Measurements from ENCODE around the gene EPHA3. TPM values are rescaled to one million over a fixed set of nuclear protein-coding genes. Genes with fewer than 3 reads are reported as not detected.
A peak's percentile ranks its signal among the peaks of the same experiment; 100 is the strongest.
"Not testable (repeated sequence)": the region's sequence is repeated elsewhere in the genome, so short reads cannot be mapped to it uniquely, and the experiment has no call there.

Gene EPHA3
- total and polyA plus RNA-seq, 2 donors: 13.6 to 158 TPM

DNA sequence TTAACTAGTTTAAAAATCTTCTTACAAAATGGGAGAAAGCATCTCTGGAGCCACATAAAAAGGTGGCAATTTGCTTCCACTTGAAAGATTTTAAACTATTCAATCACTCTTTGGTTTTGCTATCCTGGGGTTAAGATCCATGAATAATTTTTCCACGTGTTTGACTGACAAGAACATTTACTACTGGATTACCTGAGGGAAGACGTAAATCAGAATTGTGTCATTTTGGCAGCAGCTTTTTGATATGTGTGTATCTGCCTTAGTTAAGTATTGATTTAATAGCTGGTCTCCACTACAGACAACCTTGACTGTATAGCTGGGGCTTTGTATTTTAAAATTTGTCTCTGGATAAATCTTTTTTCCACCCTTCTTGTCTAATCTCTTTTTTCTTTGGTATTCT lies 228.3 kb downstream of the EPHA3 start:
- Histone ChIP-seq H3K27ac (ENCODE audit: low read depth) (no peak overlapping the region), H3K4me1 (ENCODE audit: insufficient read depth) (no peaks in the 10 kb centered on the region), H3K36me3 (ENCODE audit: insufficient read depth) (no peaks in the 10 kb centered on the region), H3K4me3 (ENCODE audit: low read depth, low read length) (no peak overlapping the region)
- no peak for DNase-seq (ENCODE audit: extremely low spot score)
- 81% methylated on average over 2 of the region's 2 CpGs for WGBS

DNA sequence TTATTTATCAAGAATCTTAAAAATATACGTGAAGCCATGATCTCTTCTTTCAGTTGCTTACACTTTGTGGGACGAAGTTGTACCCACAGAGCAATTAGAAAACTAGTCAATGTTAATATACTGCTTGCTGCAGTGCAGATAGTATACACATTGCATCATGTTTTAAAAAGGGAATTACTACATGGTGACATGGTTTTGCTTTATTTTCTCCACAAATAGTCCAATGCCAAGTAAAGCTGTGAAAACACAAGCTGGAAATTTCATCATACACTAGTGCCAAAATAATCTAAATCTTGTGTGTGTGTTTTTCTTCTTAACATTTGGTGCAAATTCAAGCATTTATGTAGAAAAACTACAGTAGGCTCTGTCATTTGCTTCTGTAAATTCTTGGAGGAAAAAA lies 233.0 kb downstream of the EPHA3 start:
- Histone ChIP-seq H3K4me1 (ENCODE audit: insufficient read depth) (peaks cover 2% of the 10 kb centered on the region), H3K36me3 (ENCODE audit: insufficient read depth) (no peaks in the 10 kb centered on the region), H3K27ac (ENCODE audit: low read depth) (no peak overlapping the region), H3K4me3 (ENCODE audit: low read depth, low read length) (no peak overlapping the region)
- no peak for DNase-seq (ENCODE audit: extremely low spot score)
- 65% methylated on average over 2 of the region's 2 CpGs for WGBS

DNA sequence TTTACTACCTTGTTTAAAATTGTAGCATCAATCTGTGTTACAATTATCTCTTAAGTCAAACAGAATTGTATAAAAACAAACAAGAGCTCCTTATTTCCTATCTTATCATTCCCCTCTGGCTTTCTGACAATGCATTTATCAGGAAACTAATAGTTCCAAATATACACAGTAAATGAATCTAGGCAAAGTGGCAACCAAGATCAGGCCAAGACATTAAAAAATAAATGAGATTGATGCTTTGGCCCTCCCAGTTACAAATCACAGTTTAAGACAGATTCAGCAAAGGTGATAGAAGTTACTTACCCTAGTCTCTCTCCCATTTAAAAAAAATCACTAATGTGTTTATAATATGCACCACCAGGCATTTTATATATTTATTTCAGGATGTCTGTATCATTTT lies 236.7 kb downstream of the EPHA3 start:
- Histone ChIP-seq H3K4me1 (ENCODE audit: insufficient read depth) (peaks cover 2% of the 10 kb centered on the region), H3K4me3 (ENCODE audit: low read depth, low read length) (no peak overlapping the region), H3K36me3 (ENCODE audit: insufficient read depth) (no peaks in the 10 kb centered on the region), H3K27ac (ENCODE audit: low read depth) (no peak overlapping the region)
- no peak for DNase-seq (ENCODE audit: extremely low spot score)

DNA sequence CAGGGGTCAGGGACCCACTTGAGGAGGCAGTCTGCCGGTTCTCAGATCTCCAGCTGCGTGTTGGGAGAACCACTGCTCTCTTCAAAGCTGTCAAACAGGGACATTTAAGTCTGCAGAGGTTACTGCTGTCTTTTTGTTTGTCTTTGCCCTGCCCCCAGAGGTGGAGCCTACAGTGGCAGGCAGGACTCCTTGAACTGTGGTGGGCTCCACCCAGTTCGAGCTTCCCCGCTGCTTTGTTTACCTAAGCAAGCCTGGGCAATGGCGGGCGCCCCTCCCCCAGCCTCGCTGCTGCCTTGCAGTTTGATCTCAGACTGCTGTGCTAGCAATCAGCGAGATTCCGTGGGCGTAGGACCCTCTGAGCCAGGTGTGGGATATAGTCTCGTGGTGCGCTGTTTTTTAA lies 243.5 kb downstream of the EPHA3 start:
- not testable (repeated sequence) for H3K27ac ChIP-seq (ENCODE audit: low read depth); H3K36me3 ChIP-seq (ENCODE audit: insufficient read depth); H3K4me3 ChIP-seq (ENCODE audit: low read depth, low read length); DNase-seq (ENCODE audit: extremely low spot score); H3K4me1 ChIP-seq (ENCODE audit: insufficient read depth)
- 68% methylated on average over 5 of the region's 12 CpGs for WGBS

DNA sequence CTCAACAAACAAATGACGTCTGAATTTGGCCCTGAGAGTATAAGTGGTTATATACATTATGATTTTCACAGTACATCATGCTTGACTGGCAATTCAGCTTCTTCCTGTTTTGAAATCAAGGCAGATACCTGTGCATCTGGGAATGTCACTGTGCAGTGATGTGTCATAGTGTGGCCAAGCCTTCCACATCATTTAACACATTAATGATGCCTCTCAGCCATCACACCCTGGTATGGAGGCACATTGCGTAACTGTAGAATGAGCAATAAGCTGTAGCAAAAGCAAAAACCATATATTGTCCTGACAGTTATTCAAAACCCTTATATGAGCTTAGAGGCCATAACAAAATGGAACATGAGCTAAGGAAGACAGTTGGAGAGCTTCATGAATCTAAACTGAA lies 246.0 kb downstream of the EPHA3 start:
- no peak overlapping the region for H3K4me3 ChIP-seq (ENCODE audit: low read depth, low read length)
- no peak overlapping the region for H3K27ac ChIP-seq (ENCODE audit: low read depth)
- DNase-seq (ENCODE audit: extremely low spot score): no peak
- no peaks in the 10 kb centered on the region for H3K4me1 ChIP-seq (ENCODE audit: insufficient read depth)
- 82% methylated on average over 2 of the region's 2 CpGs for WGBS
- no peaks in the 10 kb centered on the region for H3K36me3 ChIP-seq (ENCODE audit: insufficient read depth)

DNA sequence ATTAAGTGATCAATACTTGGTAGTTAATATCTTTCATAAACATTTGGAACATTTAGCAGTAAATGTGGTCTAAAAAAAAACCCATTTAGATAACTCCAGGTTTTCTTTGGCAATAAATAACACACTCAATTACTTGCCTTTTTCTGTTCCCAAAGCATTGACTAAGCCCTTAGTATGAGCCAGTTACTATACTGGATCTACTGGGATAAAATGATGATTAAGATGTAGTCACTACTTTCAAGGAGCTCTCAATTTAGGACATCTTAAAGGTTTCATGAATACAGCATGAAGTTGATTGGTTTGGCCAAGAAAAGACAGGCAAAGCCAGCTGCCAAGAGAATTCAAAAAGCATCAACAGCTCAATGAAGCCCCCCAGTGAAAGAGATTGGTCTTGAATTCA lies 250.9 kb downstream of the EPHA3 start:
- Histone ChIP-seq H3K36me3 (ENCODE audit: insufficient read depth) (no peaks in the 10 kb centered on the region), H3K4me1 (ENCODE audit: insufficient read depth) (no peaks in the 10 kb centered on the region), H3K27ac (ENCODE audit: low read depth) (no peak overlapping the region), H3K4me3 (ENCODE audit: low read depth, low read length) (no peak overlapping the region)
- DNase-seq (ENCODE audit: extremely low spot score): no peak

DNA sequence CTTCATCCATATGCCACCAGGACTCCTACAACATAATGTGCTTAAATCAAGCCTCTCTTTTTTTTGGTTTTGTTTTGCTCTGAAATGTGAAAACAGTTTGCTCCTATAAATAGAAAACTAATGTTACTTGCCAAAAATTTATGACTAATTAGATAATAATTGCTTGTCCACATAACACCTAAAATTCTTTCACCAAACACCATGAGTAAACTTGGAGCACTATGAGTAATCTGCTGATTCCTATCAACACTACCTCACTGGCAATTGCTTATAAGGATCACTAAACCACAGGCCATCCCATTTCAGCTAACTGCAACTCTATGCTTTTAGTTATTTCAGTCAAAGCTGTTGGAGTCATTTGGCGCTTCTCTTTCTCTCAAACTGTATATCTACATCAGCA lies 252.7 kb downstream of the EPHA3 start:
- DNase-seq (ENCODE audit: extremely low spot score): no peak
- H3K4me3 ChIP-seq (ENCODE audit: low read depth, low read length): no peak overlapping the region
- H3K27ac ChIP-seq (ENCODE audit: low read depth): no peak overlapping the region
- no peaks in the 10 kb centered on the region for H3K4me1 ChIP-seq (ENCODE audit: insufficient read depth)
- H3K36me3 ChIP-seq (ENCODE audit: insufficient read depth): no peaks in the 10 kb centered on the region
- WGBS: 97% methylated on average over 1 of the region's 1 CpG

DNA sequence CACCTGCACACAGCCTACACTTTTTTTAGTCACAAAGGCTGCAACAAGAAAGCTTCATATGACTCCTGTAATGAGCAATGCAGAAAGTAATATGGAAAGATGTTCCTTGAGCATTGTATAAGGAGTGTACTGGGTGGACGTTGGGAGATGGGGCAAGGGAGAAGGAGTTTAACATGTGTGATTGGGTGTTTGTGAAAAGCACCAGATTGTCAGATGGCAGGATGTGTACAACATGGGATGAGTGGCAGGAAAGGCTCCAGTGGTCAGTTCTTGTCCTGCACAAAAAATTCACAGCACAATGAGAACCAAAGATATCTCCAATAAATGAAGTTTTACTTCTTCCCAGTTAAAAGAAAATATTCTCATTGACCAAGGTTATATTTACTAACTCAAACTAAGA lies 255.1 kb downstream of the EPHA3 start:
- Histone ChIP-seq H3K4me1 (ENCODE audit: insufficient read depth) (no peaks in the 10 kb centered on the region), H3K27ac (ENCODE audit: low read depth) (no peak overlapping the region), H3K4me3 (ENCODE audit: low read depth, low read length) (no peak overlapping the region), H3K36me3 (ENCODE audit: insufficient read depth) (no peaks in the 10 kb centered on the region)
- WGBS: 81% methylated on average over 1 of the region's 1 CpG
- DNase-seq (ENCODE audit: extremely low spot score): no peak

DNA sequence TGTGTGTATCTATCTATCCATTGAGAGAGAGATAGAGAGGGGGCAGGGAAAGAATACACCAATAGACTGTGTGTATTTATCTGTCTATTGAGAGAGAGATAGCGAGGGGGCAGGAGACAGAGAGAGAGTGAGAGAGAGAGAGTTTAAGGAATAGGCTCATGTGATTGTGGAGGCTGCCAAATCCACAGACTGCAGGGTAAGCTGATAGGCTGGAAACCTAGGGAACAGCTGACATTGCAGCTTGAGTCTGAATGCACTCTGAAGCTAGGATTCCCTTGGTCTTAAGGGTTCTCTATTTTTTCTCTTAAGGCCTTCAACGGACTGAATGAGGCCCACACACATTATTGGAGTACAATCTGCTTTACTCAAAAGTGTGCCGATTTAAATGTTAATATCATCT lies 255.8 kb downstream of the EPHA3 start:
- Histone ChIP-seq H3K4me3 (ENCODE audit: low read depth, low read length) (no peak overlapping the region), H3K36me3 (ENCODE audit: insufficient read depth) (no peaks in the 10 kb centered on the region), H3K4me1 (ENCODE audit: insufficient read depth) (no peaks in the 10 kb centered on the region), H3K27ac (ENCODE audit: low read depth) (no peak overlapping the region)
- WGBS: 95% methylated on average over 3 of the region's 3 CpGs
- no peak for DNase-seq (ENCODE audit: extremely low spot score)

DNA sequence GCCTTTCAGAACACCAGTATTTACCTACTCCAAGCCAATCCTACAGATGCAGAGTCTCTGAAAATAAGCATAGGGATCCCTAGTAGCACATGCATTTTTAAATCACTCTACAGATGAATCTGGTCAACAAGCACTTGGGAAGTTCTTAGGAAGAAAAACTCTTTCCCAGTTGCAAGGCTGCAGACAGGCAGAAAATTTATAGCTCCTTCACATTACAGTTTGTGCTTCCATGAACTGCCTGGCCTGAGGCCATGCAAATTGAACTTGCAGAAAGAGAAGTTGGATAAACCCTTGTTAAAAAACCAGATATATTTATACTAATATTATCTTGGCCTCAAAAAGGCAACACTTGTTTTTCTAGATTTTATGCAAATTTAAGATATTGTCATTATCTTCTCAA lies 256.9 kb downstream of the EPHA3 start:
- H3K4me3 ChIP-seq (ENCODE audit: low read depth, low read length): no peak overlapping the region
- H3K27ac ChIP-seq (ENCODE audit: low read depth): no peak overlapping the region
- H3K4me1 ChIP-seq (ENCODE audit: insufficient read depth): no peaks in the 10 kb centered on the region
- peak; percentile 26 for DNase-seq (ENCODE audit: extremely low spot score)
- no peaks in the 10 kb centered on the region for H3K36me3 ChIP-seq (ENCODE audit: insufficient read depth)

DNA sequence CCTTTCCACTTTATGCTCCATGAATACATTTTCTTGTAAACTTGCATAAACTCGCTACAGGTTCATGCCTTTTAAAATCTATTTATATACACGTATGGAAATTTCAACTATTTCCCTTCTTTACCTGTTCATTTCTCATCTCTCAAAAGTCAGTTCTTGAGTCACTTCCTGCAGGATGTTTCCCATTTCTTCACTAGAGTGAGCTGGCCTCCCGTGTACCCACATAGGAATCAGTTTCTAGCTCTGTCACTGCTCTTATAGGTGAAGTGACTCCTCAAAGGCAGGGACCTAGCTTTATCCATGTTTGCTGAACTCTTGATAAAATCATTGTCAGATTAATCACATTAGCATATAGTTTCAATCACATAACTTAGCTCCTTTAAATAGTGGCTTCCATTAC lies 259.7 kb downstream of the EPHA3 start:
- H3K4me3 ChIP-seq (ENCODE audit: low read depth, low read length): no peak overlapping the region
- 85% methylated on average over 3 of the region's 3 CpGs for WGBS
- DNase-seq (ENCODE audit: extremely low spot score): no peak
- H3K4me1 ChIP-seq (ENCODE audit: insufficient read depth): no peaks in the 10 kb centered on the region
- H3K36me3 ChIP-seq (ENCODE audit: insufficient read depth): no peaks in the 10 kb centered on the region
- H3K27ac ChIP-seq (ENCODE audit: low read depth): no peak overlapping the region

DNA sequence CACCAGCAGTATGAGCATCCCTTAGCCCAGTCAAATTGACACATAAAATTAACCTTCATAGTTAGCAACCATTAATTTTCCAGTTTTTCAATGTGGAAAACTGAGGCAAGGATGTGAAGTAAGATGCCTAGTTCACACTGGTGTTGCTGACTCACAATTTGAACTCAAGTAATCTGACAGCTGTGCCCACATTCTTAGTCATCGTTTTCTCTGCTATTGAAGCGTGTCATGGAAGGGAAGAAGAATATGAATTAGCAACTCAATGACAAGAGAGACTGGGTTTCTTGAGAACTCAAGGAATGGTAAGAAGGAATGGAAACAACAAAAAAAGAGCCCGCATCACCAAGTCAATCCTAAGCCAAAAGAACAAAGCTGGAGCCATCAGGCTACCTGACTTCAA lies 261.4 kb downstream of the EPHA3 start:
- H3K4me1 ChIP-seq (ENCODE audit: insufficient read depth): no peaks in the 10 kb centered on the region
- no peaks in the 10 kb centered on the region for H3K36me3 ChIP-seq (ENCODE audit: insufficient read depth)
- no peak overlapping the region for H3K4me3 ChIP-seq (ENCODE audit: low read depth, low read length)
- no peak for DNase-seq (ENCODE audit: extremely low spot score)
- no peak overlapping the region for H3K27ac ChIP-seq (ENCODE audit: low read depth)
- 97% methylated on average over 3 of the region's 3 CpGs for WGBS

DNA sequence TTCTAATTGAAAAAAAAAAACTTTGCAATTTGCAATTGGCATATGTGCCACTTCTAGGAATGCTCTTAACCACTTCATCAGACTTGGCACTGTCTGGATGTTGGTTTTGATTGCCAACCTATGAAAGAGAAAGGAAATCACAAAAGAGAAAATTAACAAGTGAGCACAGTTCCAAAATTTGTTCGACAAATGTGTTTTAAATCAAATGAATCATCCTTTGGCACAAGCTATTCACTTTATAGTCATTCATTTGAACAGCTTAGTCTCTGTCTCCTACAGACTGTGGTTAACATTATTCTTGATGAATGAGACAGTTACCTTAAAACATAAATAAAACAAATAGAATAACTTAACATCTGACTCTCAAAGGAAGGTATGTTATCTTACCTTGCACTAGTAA lies 265.0 kb downstream of the EPHA3 start:
- DNase-seq (ENCODE audit: extremely low spot score): no peak
- WGBS: 22% methylated on average over 1 of the region's 1 CpG
- Histone ChIP-seq H3K36me3 (ENCODE audit: insufficient read depth) (no peaks in the 10 kb centered on the region), H3K27ac (ENCODE audit: low read depth) (no peak overlapping the region), H3K4me1 (ENCODE audit: insufficient read depth) (no peaks in the 10 kb centered on the region), H3K4me3 (ENCODE audit: low read depth, low read length) (no peak overlapping the region)

DNA sequence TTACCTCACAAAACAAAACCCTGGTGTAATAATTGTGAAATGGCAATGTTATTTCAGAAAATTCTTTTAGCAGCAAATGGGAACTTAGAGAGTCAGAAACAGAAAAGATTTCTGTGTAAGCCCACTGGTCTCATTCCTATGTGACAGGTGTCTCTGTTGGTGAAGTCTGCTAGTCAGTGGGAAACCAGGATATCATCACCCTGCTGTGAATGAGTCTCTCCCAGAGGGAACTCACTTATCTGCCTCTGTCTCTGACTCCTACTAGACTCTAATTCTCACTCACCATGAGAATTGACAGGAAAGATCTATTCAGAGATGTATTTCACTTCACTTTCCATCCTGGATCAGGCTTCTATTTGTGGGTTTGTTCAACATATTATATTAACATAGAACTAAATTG lies 266.0 kb downstream of the EPHA3 start:
- Histone ChIP-seq H3K27ac (ENCODE audit: low read depth) (no peak overlapping the region), H3K36me3 (ENCODE audit: insufficient read depth) (no peaks in the 10 kb centered on the region)
- no peak for DNase-seq (ENCODE audit: extremely low spot score)

DNA sequence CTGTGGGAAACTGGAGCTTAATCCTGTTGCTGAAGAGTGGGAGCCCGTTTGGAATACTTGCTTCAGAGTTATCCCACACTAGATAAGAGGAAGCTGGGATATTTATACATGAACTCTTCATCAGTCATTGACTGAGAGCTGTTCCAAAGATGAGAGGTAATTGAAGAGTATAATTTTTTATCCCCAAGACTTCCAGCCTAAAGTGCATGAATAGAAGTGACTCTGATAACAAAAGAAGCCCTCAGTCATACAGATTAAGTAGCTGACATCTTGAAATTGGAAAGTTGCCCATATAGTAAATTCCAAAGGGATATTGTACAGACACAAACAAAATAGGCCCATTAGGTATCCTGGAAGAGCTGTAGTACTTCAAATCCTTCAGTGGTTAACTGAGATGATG lies 268.0 kb downstream of the EPHA3 start:
- H3K4me1 ChIP-seq (ENCODE audit: insufficient read depth): no peaks in the 10 kb centered on the region
- DNase-seq (ENCODE audit: extremely low spot score): no peak
- H3K4me3 ChIP-seq (ENCODE audit: low read depth, low read length): no peak overlapping the region
- no peaks in the 10 kb centered on the region for H3K36me3 ChIP-seq (ENCODE audit: insufficient read depth)
- no peak overlapping the region for H3K27ac ChIP-seq (ENCODE audit: low read depth)
- 34% methylated on average over 1 of the region's 1 CpG for WGBS

More for the DNA sequence above, 266.0 kb downstream of the EPHA3 start:
- Histone ChIP-seq H3K4me1 (ENCODE audit: insufficient read depth) (no peaks in the 10 kb centered on the region), H3K4me3 (ENCODE audit: low read depth, low read length) (no peak overlapping the region)

Data from urinary bladder (tissue), 4 donors.